MV-4-11 (cell line): Measurements from ENCODE around the gene MCC.

Experiments
- DNase-seq: peaks from one replicate; lab custom pipeline; 2025; lab: John Stamatoyannopoulos, UW

Gene MCC

GRCh38 chr5:113054899-113055298 is 433.4 kb downstream of the MCC start:
- DNase-seq, result no peak

GRCh38 chr5:113053511-113053995 is 434.7 kb downstream of the MCC start:
- DNase-seq, result peak; percentile 53

DNA sequence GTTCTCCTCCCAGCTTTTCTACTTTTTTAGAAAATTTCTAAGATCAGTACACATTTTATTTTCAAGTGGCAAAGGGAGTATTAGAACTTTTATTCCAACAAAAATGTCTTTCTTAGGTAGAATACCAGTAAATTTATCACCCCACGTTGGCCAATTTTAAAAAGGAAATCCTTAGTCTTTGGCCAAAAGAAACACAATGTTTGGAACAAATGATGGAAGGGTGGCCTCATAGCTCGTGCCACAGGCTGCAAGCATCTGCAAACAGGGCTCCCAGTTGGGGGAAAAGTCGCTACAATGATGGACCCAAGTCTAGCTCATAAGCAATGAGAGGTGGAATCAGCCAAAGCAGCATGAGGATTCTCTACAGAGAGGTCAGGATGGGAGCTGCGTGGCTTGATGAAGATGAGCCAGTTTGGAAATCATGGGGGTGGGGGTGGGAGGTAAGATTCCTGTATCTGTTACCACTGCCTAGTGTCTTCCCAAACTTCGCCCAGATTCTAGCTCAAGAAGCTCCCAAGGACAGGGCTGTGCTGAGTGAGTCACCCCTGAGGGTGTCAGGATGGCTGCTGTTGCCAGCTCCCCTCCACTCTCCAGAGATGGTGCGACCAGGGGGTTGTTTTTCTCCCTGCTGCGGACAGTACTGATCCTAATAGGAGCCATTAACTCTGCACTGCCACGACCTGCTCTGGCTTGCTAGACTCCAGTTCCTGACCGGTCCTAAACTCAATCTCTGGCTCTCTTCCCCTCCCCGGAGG is 436.0 kb downstream of the MCC start:
- DNase-seq, result no peak

- peak; percentile 31 for DNase-seq
Measured at GRCh38 chr5:113050721-113051382, 437.4 kb downstream of the MCC start.

DNA sequence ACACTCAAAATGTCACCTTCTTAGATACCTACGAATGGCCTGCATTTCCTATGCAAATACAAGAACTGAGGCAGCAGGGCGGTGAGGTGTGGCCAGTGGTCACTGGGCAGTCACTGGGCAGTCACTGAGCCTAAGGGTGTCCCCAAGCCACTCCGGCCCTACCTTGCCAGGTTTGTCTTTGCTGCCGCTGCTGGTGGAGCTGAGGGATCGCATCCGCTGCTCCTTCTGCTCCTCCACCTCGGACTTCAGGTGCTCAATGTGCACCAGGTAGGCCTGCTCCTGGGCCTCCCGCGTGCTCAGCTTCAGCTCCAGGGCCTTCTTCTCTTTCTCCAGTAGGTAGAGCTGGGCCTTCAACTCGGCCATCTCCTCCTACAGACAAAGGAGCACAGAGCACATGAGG is 439.3 kb downstream of the MCC start:
- no peak for DNase-seq

DNA sequence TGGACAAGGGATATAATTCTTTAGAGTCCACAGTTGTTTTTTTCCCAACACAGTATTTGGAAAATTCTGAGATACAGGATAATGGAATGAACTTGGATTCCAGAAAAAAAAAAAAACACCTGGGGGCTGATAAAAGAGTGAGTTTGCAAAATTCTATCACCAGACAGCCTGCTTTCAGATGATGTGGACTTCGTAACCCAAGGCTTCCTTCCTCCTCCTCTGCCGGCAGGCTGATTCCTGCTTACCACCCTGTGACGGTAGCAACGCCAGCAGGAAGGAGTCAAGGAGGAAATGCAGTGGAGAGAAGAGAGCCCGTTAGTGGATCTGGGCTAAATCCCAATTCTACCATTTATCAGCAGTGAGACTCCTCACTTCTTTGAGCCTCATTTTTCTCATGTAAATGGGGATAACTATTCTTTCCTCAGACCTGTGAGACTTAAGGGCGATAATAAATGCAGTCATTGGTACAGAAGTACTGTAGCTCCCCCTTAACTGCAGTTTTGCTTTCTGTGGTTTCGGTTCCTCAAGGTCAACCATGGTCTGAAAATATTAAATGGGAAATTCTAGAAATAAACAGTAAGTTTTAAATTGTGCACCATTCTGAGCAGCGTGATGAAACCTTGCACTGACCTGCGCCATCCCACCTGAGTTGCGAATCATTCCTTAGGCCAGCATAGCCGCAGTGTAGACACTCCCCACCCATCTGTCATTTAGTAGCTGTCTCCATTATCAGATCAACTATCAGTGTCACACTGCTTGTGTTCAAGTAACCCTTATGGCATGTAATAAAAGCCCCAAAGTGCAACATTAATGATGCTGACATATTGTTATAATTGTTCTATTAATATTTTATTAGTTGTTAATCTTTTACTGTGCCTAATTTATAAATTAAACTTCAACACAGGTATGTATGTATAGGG is 440.3 kb downstream of the MCC start:
- peak; percentile 72 for DNase-seq

GRCh38 chr5:113047234-113047633 is 441.0 kb downstream of the MCC start:
- no peak for DNase-seq

- DNase-seq, result no peak
Measured at GRCh38 chr5:113044776-113045465, 443.3 kb downstream of the MCC start.

DNA sequence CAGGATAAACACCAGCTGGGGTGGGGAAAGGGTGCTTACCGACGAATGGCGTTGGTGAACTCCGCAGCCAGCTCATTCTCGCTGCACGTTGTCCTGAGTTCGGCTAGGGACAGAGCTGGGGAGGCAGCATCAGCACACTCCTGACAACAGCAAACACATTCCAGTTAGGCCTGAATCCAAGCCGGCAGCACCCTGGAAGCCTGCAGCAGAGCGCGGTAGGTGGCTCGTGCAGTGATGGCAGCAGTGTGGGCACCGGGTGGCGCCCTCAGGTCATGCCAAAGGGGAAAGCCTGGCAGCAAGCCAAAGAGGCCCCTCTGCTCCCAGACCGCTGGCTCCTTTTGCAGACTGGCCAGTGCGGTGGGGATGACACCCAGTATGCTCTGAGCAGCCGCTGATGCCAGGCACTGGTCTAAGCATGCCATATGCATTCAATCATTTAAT is 444.7 kb downstream of the MCC start:
- DNase-seq, result no peak

DNA sequence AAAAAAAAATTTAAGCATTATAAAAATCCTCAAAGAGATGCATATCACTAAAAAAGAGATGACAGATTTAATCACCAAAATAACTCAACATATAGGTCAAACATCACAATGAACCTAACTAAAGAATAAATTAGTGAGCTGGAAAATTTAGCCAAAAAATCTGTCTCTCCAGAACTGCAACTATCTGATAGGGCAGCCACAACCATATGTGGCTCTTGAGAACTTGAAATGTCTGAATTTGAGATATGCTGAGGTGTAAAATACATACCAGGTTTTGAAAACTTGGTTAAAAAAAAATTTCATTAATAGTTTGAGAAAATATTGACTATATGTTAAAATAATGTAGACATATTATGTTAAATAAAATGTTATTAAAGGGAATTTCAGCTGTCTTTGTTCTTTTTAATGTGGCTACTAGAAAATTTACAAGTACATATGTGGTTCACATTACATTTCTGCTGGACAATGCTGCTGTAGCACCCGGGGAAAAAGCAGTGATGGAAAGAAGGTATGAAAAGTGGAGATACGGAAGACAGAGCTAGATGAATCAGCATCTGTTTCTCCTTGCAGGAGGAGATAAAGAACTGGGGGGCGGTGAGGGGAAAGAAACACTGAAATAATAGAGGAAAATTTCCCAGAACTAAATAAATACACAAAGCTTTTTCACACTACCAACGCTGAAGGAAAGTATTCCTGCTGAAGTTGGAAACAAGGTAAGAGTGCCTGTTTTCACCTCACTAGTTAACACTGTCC is 445.6 kb downstream of the MCC start:
- no peak for DNase-seq

DNA sequence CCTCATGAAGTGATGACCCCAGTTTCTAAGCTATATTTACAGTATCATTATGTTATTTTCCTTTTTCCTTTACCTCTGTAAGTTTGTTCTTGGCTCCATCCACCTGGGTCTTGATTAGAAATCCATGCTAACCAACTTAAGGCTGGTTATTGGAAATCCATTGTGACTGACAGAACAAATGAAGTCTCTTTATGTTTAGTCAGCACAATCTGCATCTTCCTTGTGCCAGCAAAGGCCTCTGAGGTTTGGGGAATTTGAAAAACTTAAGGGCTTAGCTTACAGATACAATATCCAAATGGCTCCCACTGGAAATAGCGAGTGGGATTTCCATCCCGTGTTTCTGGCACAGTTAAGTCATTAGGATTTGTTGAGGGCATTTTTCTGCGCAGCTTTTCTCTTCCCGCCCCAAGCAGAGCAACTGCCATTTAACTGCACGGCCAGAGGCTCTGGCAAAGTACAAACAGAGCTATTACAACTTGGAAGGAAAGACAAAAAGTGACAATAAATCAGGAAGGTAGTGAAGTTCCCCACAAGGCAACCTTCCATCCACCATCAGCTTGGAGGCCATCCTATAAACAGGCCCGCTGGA is 447.5 kb downstream of the MCC start:
- no peak for DNase-seq

DNA sequence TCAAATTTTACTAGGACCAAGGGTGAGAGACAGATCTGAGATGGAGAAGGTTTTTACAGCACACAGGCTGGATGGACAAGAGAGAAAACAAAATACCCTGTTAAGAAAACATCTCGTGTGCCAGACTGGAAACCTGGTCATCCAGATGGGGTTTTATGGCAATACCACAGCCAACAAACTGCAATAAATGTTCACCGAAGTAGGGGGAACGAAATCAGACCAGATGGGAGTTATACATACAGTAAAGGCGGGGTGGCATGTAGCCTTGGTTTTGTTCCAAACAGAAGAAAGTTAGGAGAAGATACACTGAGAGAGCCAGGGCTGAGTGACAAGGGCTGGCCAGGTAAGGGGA is 448.3 kb downstream of the MCC start:
- DNase-seq, result no peak

GRCh38 chr5:113039229-113039933 is 448.9 kb downstream of the MCC start:
- DNase-seq, result no peak

DNA sequence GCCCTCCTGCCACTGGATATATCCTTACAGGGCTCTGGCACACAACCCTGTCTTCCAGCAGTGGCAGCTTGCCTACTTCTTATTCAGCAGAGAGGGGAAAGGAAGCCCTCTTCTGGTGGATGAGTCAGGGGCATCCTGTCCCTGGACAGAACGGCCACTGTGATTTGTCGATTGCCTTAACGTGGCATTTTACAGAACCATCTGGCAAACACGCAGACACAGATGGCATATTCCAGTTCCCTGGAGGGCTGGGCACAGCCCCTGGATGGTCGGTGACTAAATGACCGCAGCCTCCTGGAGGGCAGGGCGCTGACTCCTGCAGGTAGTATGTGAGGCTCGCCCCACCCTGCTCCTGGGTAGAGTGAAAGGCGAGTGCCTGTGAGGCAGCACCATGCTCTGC is 449.5 kb downstream of the MCC start:
- DNase-seq, result no peak

GRCh38 chr5:113038136-113038535 is 450.1 kb downstream of the MCC start:
- no peak for DNase-seq

GRCh38 chr5:113036826-113037225 is 451.4 kb downstream of the MCC start:
- no peak for DNase-seq

DNA sequence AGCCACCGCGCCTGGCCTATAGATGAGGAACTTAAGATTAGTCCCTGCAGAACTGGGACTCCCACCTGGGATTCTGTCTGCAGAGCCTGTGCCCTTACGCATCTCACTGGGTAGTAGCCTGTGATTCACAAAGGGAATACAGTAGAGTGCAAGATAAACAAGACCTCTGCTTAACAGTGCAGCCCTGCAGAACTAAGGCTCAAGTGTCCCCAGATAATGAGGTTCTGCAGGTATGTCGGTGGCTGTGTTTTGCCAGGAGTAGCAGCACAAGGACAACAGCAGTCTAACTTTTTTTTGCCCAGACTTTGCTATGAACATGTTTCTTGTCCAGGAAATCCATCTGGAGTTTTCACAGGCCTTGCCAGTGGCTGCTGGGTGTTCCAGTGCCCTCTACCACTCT is 451.9 kb downstream of the MCC start:
- no peak for DNase-seq

DNA sequence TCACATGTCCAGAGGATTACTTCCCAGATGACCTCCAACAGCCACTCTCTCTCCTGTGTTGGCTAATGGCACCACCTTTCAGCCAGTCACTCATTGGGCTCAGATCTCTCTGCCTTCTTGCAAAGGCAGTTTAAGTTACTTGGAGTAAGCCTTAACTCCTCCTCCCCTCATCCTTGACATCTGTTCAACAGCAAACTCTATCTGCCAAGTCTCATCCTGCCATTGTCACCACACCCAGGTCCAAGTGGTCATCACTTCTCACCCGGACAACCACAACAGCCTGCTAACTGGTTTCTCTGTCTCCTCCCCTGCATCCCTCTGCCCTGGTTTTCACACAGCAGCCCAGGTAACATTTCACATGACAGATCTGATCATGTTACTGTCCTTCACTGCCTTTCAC is 453.2 kb downstream of the MCC start:
- no peak for DNase-seq

- DNase-seq, result no peak
Measured at GRCh38 chr5:113034182-113034773, 454.0 kb downstream of the MCC start.

DNA sequence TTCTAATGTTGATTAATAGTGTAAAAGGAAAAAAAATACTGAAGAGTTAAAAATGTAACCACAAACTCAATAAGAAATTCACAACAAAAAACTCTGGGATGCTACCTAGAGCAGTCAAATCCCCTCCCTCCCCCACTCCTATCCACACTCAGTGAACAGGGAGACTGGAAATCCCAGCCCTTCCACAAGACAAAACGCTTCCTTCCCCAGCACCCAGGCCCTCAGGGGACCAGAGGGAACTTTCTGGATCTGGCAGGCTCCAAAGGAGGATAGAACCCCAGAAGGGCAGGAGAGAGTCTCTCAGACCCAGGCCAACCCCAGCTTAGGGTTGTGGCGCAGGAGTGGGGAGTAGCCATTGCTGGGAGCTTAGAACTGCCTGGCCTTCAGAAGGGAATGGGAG is 456.7 kb downstream of the MCC start:
- no peak for DNase-seq
